HepG2 (cell line): ENCODE results near the gene SMAD3. TPM values are rescaled to one million over a fixed set of nuclear protein-coding genes. Genes with fewer than 3 reads are reported as not detected.

ENCODE experiments used
- ATAC-seq: fragments of 200-7000 bp; cut with Tn5 transposase; 3 replicates; pipeline ENCODE4 v1.9.1; 2020; ENCODE audit warnings: mild to moderate bottlenecking, moderate library complexity
- BruUV-seq: library from RNA; stranded (reverse); fragments of 400-500 nt; replicated peaks from 2 replicates; lab custom pipeline; 2021; lab: Mats Ljungman, UMichigan
- CTCF ChIA-PET: fragments of 300-600 bp; formaldehyde crosslinking; extraction: SDS; loops from one replicate; lab custom pipeline; 2021; ENCODE audit warnings: low total read pairs, inconsistent platforms, low intra/inter-chr PET ratio; lab: Yijun Ruan, JAX
- POLR2A ChIA-PET: fragments of 350-600 bp; sonication (Branson Sonifier 250); formaldehyde crosslinking; loops from one replicate; lab custom pipeline; 2020; ENCODE audit warnings: antibody characterized with exemption, inconsistent platforms; lab: Yijun Ruan, JAX
- DNase-seq: peaks from one replicate; pipeline ENCODE4 v3.0.0-alpha.2; 2015; ENCODE audit warnings: low spot score
- FAIRE-seq: peaks from 3 replicates; lab custom pipeline; 2011; peaks lifted over from hg19 to GRCh38; lab: Jason Lieb, UNC
- H2AFZ ChIP-seq: one replicate; pipeline ENCODE4 v1.6.1; 2011; ENCODE audit warnings: low read length, inconsistent platforms
- H3K27ac ChIP-seq: fragments of 300-600 bp; 3 replicates; pipeline ENCODE4 v1.8.0; 2011; ENCODE audit warnings: mixed run types, mild to moderate bottlenecking, mixed read lengths, low read length, inconsistent platforms; ENCODE audit not compliant: insufficient read depth; ENCODE audit errors: extremely low read length
- H3K27me3 ChIP-seq, 2 experiments: fragments of 200-600 bp in 1 of 2; 2 replicates in 1 of 2; 3 replicates in 1 of 2; pipeline versions ENCODE4 v1.6.0 to v1.8.0; 2011; ENCODE audit warnings: low read length in 2 of 2, mild to moderate bottlenecking in 2 of 2, moderate library complexity in 2 of 2, inconsistent platforms in 1 of 2; ENCODE audit not compliant: insufficient read depth in 2 of 2, control insufficient read depth in 1 of 2
- H3K36me3 ChIP-seq, 2 experiments: fragments of 200-600 bp in 1 of 2; replicated peaks in 1 of 2; 2 replicates in 1 of 2; 3 replicates in 1 of 2; pipeline versions ENCODE4 v1.5.1 to v1.8.0; 2011; ENCODE audit warnings: low read length in 2 of 2, inconsistent platforms in 1 of 2; ENCODE audit not compliant: insufficient read depth in 2 of 2, control insufficient read depth in 1 of 2
- H3K4me1 ChIP-seq: 2 replicates; pipeline ENCODE4 v1.5.1; 2012; ENCODE audit warnings: low read length, inconsistent platforms; ENCODE audit not compliant: insufficient read depth
- H3K4me2 ChIP-seq: 2 replicates; pipeline ENCODE4 v1.6.0; 2011; ENCODE audit warnings: low read depth, low read length, inconsistent platforms
- H3K4me3 ChIP-seq, 3 experiments: fragments of 200-600 bp in 1 of 3; sonication (generic), shearing (Covaris generic) in 1 of 3; replicated peaks in 1 of 3; 2 replicates each; pipeline ENCODE4 v1.5.1; 2011 to 2016; ENCODE audit warnings: low read length in 3 of 3, inconsistent platforms in 2 of 3, low read depth in 2 of 3, mild to moderate bottlenecking in 2 of 3, control low read depth in 1 of 3, mixed read lengths in 1 of 3; ENCODE audit not compliant: insufficient read depth in 1 of 3
- H3K79me2 ChIP-seq: one replicate; pipeline ENCODE4 v1.6.1; 2011; ENCODE audit warnings: low read length, inconsistent platforms; ENCODE audit not compliant: insufficient read depth
- H3K9ac ChIP-seq: 2 replicates; pipeline ENCODE4 v1.6.0; 2011; ENCODE audit warnings: mild to moderate bottlenecking, low read depth, low read length, inconsistent platforms; ENCODE audit not compliant: insufficient read depth
- H3K9me3 ChIP-seq: 2 replicates; pipeline ENCODE4 v1.5.1; 2012; ENCODE audit warnings: mild to moderate bottlenecking, low read length
- H4K20me1 ChIP-seq: 2 replicates; pipeline ENCODE4 v1.6.0; 2011; ENCODE audit warnings: inconsistent platforms, mild to moderate bottlenecking, low read length, moderate library complexity; ENCODE audit not compliant: insufficient read depth
- FOSL2 ChIP-seq: sonication (generic); formaldehyde crosslinking; IDR thresholded peaks from 2 replicates; pipeline ENCODE4 v1.4.0; 2020; ENCODE audit warnings: missing genetic modification reagents
- FOXA1 ChIP-seq, 2 experiments: fragments of 450-650 bp in 1 of 2; sonication (generic) in 1 of 2; formaldehyde crosslinking in 1 of 2; IDR thresholded peaks; 2 replicates each; pipeline versions ENCODE4 v1.4.0 to v1.6.1; 2016 to 2020; ENCODE audit warnings: missing genetic modification reagents in 1 of 2
- FOXK1 ChIP-seq: sonication (generic); formaldehyde crosslinking; IDR thresholded peaks from 2 replicates; pipeline ENCODE4 v1.4.0; 2020; ENCODE audit warnings: low read depth, missing genetic modification reagents, borderline replicate concordance
- GATAD2A ChIP-seq: IDR thresholded peaks from 2 replicates; pipeline ENCODE4 v1.6.1; 2016
- HDAC2 ChIP-seq: sonication (generic); formaldehyde crosslinking; IDR thresholded peaks from 2 replicates; pipeline ENCODE4 v1.4.0; 2020; ENCODE audit warnings: missing genetic modification reagents
- MED1 ChIP-seq: sonication (generic); formaldehyde crosslinking; IDR thresholded peaks from 2 replicates; pipeline ENCODE4 v1.4.0; 2020; ENCODE audit warnings: missing genetic modification reagents
- NCOA2 ChIP-seq: sonication (generic); formaldehyde crosslinking; IDR thresholded peaks from 2 replicates; pipeline ENCODE4 v1.8.0; 2022; ENCODE audit warnings: inconsistent platforms
- PATZ1 ChIP-seq: sonication (generic); formaldehyde crosslinking; IDR thresholded peaks from 2 replicates; pipeline ENCODE4 v1.4.0; 2020; ENCODE audit warnings: missing genetic modification reagents
- SIX4 ChIP-seq: sonication (generic); formaldehyde crosslinking; IDR thresholded peaks from 2 replicates; pipeline ENCODE4 v1.4.0; 2020; ENCODE audit warnings: missing genetic modification reagents
- SOX13 ChIP-seq, 3 experiments: fragments of 450-650 bp in 1 of 3; sonication (generic) in 1 of 3; formaldehyde crosslinking in 1 of 3; IDR thresholded peaks in 2 of 3; conservative IDR thresholded peaks in 1 of 3; 2 replicates each; pipeline versions ENCODE4 v1.5.0 to v1.6.1; 2016 to 2020; ENCODE audit warnings: antibody characterized with exemption in 1 of 3, mild to moderate bottlenecking in 1 of 3, missing compliant biosample characterization in 1 of 3, missing genetic modification reagents in 1 of 3, moderate library complexity in 1 of 3
- SOX6 ChIP-seq, 2 experiments: fragments of 450-650 bp in 1 of 2; sonication (generic) in 1 of 2; formaldehyde crosslinking in 1 of 2; IDR thresholded peaks; 2 replicates each; pipeline versions ENCODE4 v1.4.0 to v1.6.1; 2017 to 2020; ENCODE audit warnings: antibody characterized with exemption in 1 of 2, mild to moderate bottlenecking in 1 of 2, missing genetic modification reagents in 1 of 2
- ZNF335 ChIP-seq: sonication (generic); formaldehyde crosslinking; IDR thresholded peaks from 2 replicates; pipeline ENCODE4 v1.4.0; 2020; ENCODE audit warnings: missing genetic modification reagents
- ZNF513 ChIP-seq: sonication (generic); formaldehyde crosslinking; conservative IDR thresholded peaks from 2 replicates; pipeline ENCODE4 v1.5.0; 2020; ENCODE audit warnings: missing genetic modification reagents
- ZNF552 ChIP-seq: sonication (generic); formaldehyde crosslinking; IDR thresholded peaks from 2 replicates; pipeline ENCODE4 v1.9.0; 2022; ENCODE audit warnings: missing genetic modification reagents, mild to moderate bottlenecking, borderline replicate concordance
- WGBS: methylation state at CpG from one replicate; pipeline ENCODE4 v1.1.6; 2017; ENCODE audit warnings: low lambda C conversion rate; 5-methylcytosine and 5-hydroxymethylcytosine counted together
- in situ Hi-C: cut with HindIII; loops from 2 replicates; pipeline ENCODE4 v1.10.0; 2017; ENCODE audit warnings: low pct_unique_long_range_greater_than_20kb; ENCODE audit not compliant: extremely low pct_ligation_motif_present
- intact Hi-C: fragments of 100-400 bp; cut with micrococcal nuclease; formaldehyde crosslinking; loops from one replicate; pipeline ENCODE4 v1.10.0; 2022; ENCODE audit not compliant: unreplicated experiment
- polyA plus RNA-seq, 8 experiments: library from polyadenylated mRNA; depleted of rRNA in 3 of 8; stranded (reverse) in 7 of 8; unstranded in 1 of 8; fragments of >200 nt; fragmentation: Illumina TruSeq in 4 of 8; extraction: Trizol in 4 of 8; gene quantifications; 2 replicates each; pipeline versions ENCODE4 v1.2.1 to v1.2.3, GENCODE V29; 2011 to 2016; ENCODE audit warnings: low read depth in 4 of 8, missing spikeins in 1 of 8, mixed read lengths in 1 of 8; ENCODE audit not compliant: insufficient read depth in 1 of 8
- total RNA-seq, 5 experiments: library from RNA; depleted of rRNA; stranded (reverse); fragments of >200 nt; fragmentation: Illumina TruSeq; extraction: Trizol; gene quantifications; 2 replicates each; pipeline ENCODE4 v1.2.3, GENCODE V29; 2016; ENCODE audit warnings: low read depth in 1 of 5
- TF ChIP-seq, protein P1 (sequence below): IDR thresholded peaks from 2 replicates; pipeline ENCODE4 v1.4.0; 2020; ENCODE audit warnings: mild to moderate bottlenecking, missing genetic modification reagents

The SMAD3 gene
- total and polyA plus RNA-seq, 2 of the 13 experiments (the other 11 are each of a cell fraction or from before 2014, with no cell fraction given), result 8.6 to 56.3 TPM

DNA sequence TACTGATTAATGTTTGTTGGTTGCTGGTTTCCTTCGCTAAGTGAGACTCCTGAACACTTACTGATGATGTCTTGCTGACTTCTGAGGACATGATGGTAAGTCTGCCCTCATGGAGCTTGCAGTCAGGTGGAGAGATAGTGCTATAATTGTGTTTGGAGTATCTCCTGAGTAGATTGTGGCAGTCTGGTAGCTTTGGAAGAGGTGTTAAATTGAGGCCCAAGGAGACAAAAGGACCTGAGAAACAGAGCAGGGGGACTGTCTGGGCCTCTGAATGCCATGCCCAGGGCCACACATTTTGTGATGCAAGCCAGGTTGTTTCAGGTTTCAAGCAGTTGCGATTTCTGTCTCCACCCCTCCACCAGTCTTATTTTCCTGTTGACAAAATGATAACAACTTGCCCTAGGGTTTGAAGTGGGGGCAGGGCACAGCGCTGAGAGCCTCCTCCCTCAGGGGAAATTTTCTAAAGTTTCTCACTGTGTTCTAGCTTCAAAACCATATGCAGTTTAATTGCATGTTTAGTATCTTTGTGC, 16.7 kb downstream of the SMAD3 start:
- WGBS, result 54% methylated on average over 3 of the region's 3 CpGs
- FAIRE-seq, result peak; percentile 65
- H2AFZ ChIP-seq, result no peak overlapping the region
- ChIA-PET POLR2A (interaction anchor here (2.5 kb wide), 1 partner anchor 17 kb away, joined by 13 read pairs; the partner anchor contains the start of gene SMAD3), CTCF (no interaction called here)
- no peak for DNase-seq
- intact Hi-C loops, result no loop called here
- H3K27me3 ChIP-seq, result no peaks in the 10 kb centered on the region
- H3K27ac ChIP-seq, result no peak overlapping the region
- no peak for ATAC-seq
- peaks cover 95% of the 10 kb centered on the region for H3K79me2 ChIP-seq
- H3K9me3 ChIP-seq, result no peaks in the 10 kb centered on the region
- peaks cover 18 to 46% of the 10 kb centered on the region in 2 experiments for H3K36me3 ChIP-seq
- no peak overlapping the region for H3K9ac ChIP-seq
- BruUV-seq, result no TSS peak
- no peak overlapping the region; the same call in 1 of the 2 replicates for H3K4me2 ChIP-seq
- no peak overlapping the region for H3K4me3 ChIP-seq
- H4K20me1 ChIP-seq, result peaks cover 70% of the 10 kb centered on the region
- in situ Hi-C loops, result no loop called here
- H3K4me1 ChIP-seq, result peaks cover 94% of the 10 kb centered on the region
- no peak for TF ChIP-seq SOX6 (IDR thresholded peaks at IDR 0.05)
- TF ChIP-seq SOX6 (CRISPR knock-in tag; IDR thresholded peaks at IDR 0.05), result peak; percentile 65
- peak; percentile 77; the same call in 1 of the 2 replicates for TF ChIP-seq SIX4 (CRISPR knock-in tag)
- no peak for TF ChIP-seq ZNF335 (CRISPR knock-in tag)
- TF ChIP-seq PATZ1, result peak; percentile 52; the same call in 1 of the 2 replicates
- TF ChIP-seq ZNF513 (CRISPR knock-in tag), result no peak
- peak; percentile 22; the same call in 1 of the 2 replicates for TF ChIP-seq NCOA2 (CRISPR knock-in tag)
- TF ChIP-seq MED1 (CRISPR knock-in tag), result peak; percentile 51
- TF ChIP-seq ZNF552 (CRISPR knock-in tag), result no peak
- peak; percentile 36; the same call in 1 of the 2 replicates for TF ChIP-seq FOXK1
- TF ChIP-seq GATAD2A (CRISPR knock-in tag), result peak; percentile 45; the same call in 1 of the 2 replicates
- peak; percentile 59; the same call in 1 of the 2 replicates for TF ChIP-seq FOSL2 (CRISPR knock-in tag)
- TF ChIP-seq HDAC2 (CRISPR knock-in tag), result peak; percentile 32; the same call in 1 of the 2 replicates
- TF ChIP-seq, protein P1, sequence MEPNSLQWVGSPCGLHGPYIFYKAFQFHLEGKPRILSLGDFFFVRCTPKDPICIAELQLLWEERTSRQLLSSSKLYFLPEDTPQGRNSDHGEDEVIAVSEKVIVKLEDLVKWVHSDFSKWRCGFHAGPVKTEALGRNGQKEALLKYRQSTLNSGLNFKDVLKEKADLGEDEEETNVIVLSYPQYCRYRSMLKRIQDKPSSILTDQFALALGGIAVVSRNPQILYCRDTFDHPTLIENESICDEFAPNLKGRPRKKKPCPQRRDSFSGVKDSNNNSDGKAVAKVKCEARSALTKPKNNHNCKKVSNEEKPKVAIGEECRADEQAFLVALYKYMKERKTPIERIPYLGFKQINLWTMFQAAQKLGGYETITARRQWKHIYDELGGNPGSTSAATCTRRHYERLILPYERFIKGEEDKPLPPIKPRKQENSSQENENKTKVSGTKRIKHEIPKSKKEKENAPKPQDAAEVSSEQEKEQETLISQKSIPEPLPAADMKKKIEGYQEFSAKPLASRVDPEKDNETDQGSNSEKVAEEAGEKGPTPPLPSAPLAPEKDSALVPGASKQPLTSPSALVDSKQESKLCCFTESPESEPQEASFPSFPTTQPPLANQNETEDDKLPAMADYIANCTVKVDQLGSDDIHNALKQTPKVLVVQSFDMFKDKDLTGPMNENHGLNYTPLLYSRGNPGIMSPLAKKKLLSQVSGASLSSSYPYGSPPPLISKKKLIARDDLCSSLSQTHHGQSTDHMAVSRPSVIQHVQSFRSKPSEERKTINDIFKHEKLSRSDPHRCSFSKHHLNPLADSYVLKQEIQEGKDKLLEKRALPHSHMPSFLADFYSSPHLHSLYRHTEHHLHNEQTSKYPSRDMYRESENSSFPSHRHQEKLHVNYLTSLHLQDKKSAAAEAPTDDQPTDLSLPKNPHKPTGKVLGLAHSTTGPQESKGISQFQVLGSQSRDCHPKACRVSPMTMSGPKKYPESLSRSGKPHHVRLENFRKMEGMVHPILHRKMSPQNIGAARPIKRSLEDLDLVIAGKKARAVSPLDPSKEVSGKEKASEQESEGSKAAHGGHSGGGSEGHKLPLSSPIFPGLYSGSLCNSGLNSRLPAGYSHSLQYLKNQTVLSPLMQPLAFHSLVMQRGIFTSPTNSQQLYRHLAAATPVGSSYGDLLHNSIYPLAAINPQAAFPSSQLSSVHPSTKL (CRISPR knock-in tag), result peak; percentile 58; the same call in 1 of the 2 replicates
- no peak for TF ChIP-seq FOXA1 (IDR thresholded peaks at IDR 0.05)
- peak; percentile 63; the same call in 1 of the 2 replicates for TF ChIP-seq FOXA1 (CRISPR knock-in tag; IDR thresholded peaks at IDR 0.05)
- no peak for TF ChIP-seq SOX13 (IDR thresholded peaks at IDR 0.05)
- peak in 1 of 2 experiments; percentile 49; a peak in 1 of 4 replicates for TF ChIP-seq SOX13 (CRISPR knock-in tag; conservative IDR thresholded peaks at IDR 0.05 in 1 of 2, IDR thresholded peaks at IDR 0.05 in 1 of 2)
